Colonic mucosa (tissue), 4 donors: Measurements from ENCODE around the gene FCRL6. TPM values are rescaled to one million over a fixed set of nuclear protein-coding genes. Genes with fewer than 3 reads are reported as not detected.

Experiments
- DNase-seq: peaks from one replicate; pipeline ENCODE4 v3.0.0-alpha.2; 2020
- H3K27ac ChIP-seq: fragments of 200-600 bp; one replicate; pipeline ENCODE4 v1.8.0; 2021
- H3K27me3 ChIP-seq: fragments of 200-600 bp; one replicate; pipeline ENCODE4 v1.8.0; 2021
- H3K36me3 ChIP-seq: fragments of 200-600 bp; one replicate; pipeline ENCODE4 v1.8.0; 2021
- H3K4me1 ChIP-seq: fragments of 200-600 bp; one replicate; pipeline ENCODE4 v1.8.0; 2021; ENCODE audit warnings: mild to moderate bottlenecking
- H3K4me3 ChIP-seq: fragments of 200-600 bp; one replicate; pipeline ENCODE4 v1.8.0; 2021
- H3K9ac ChIP-seq, 2 donors: one replicate each; pipeline ENCODE4 v1.7.0; 2013; ENCODE audit warnings: control low read depth in 2 of 2, low read depth in 2 of 2, low read length in 2 of 2
- H3K9me3 ChIP-seq: fragments of 200-600 bp; one replicate; pipeline ENCODE4 v1.8.0; 2021
- intact Hi-C: fragments of 100-400 bp; cut with DNase I; formaldehyde crosslinking; loops from one replicate; pipeline ENCODE4 v1.14.1; 2022
- total RNA-seq, 2 donors: library from RNA; stranded (reverse); fragmentation: NEBNext Ultra II Directional in 1 of 2; extraction: Animal tissue kit (Norgen Biotek cat#: 25700) in 1 of 2; gene quantifications; one replicate each; pipeline ENCODE4 v1.2.1, GENCODE V29; 2021
- TF ChIP-seq, protein P1 (sequence below): fragments of 200-600 bp; IDR thresholded peaks from one replicate; pipeline ENCODE4 v1.8.0; 2022; ENCODE audit warnings: antibody characterized with exemption, mild to moderate bottlenecking
- donor health status: healthy.
- donor health status: DM: no; HTN: no; CAD: no.
- donor health status: DM: no; HTN: no; CAD: no.

The FCRL6 gene
- total RNA-seq, 2 donors from 2014 or later, result not detected

DNA sequence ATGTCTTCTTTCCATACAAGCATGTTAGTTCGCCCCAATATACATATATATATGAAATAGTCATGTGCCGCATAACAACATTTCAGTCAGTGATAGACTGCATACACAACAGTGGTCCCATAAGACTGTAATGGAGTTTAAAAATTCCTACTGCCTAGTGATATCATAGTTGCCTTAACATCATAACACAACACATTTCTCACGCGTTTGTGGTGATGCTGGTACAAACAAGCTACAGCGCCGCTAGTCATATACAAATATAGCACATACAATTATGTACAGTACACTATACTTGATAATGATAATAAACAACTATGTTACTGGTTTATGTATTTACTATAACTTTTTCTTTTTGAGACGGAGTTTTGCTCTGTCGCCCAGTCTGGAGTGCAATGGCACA is 13.8 kb downstream of the FCRL6 start:
- Histone ChIP-seq H3K36me3 (no peaks in the 10 kb centered on the region), H3K9me3 (no peaks in the 10 kb centered on the region), H3K27me3 (no peaks in the 10 kb centered on the region), H3K27ac (no peak overlapping the region), H3K4me1 (no peaks in the 10 kb centered on the region), H3K9ac (no peak overlapping the region), H3K4me3 (no peak overlapping the region)
- intact Hi-C loops, result no loop called here
- no peak for DNase-seq
- TF ChIP-seq, protein P1, sequence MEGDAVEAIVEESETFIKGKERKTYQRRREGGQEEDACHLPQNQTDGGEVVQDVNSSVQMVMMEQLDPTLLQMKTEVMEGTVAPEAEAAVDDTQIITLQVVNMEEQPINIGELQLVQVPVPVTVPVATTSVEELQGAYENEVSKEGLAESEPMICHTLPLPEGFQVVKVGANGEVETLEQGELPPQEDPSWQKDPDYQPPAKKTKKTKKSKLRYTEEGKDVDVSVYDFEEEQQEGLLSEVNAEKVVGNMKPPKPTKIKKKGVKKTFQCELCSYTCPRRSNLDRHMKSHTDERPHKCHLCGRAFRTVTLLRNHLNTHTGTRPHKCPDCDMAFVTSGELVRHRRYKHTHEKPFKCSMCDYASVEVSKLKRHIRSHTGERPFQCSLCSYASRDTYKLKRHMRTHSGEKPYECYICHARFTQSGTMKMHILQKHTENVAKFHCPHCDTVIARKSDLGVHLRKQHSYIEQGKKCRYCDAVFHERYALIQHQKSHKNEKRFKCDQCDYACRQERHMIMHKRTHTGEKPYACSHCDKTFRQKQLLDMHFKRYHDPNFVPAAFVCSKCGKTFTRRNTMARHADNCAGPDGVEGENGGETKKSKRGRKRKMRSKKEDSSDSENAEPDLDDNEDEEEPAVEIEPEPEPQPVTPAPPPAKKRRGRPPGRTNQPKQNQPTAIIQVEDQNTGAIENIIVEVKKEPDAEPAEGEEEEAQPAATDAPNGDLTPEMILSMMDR, result no peak

GRCh38 chr1:159817276-159818041 is 15.3 kb downstream of the FCRL6 start:
- no peaks in the 10 kb centered on the region for H3K27me3 ChIP-seq
- H3K9me3 ChIP-seq, result no peaks in the 10 kb centered on the region
- H3K4me1 ChIP-seq, result no peaks in the 10 kb centered on the region
- H3K4me3 ChIP-seq, result no peak overlapping the region
- TF ChIP-seq, protein P1, result no peak
- no peaks in the 10 kb centered on the region for H3K36me3 ChIP-seq
- no peak overlapping the region for H3K9ac ChIP-seq
- intact Hi-C loops, result no loop called here
- H3K27ac ChIP-seq, result peak overlapping the region; percentile 50
- DNase-seq, result no peak

- TF ChIP-seq, protein P1, result no peak
- Histone ChIP-seq H3K36me3 (no peaks in the 10 kb centered on the region), H3K27me3 (no peaks in the 10 kb centered on the region), H3K4me1 (no peaks in the 10 kb centered on the region), H3K27ac (no peak overlapping the region), H3K9me3 (no peaks in the 10 kb centered on the region), H3K9ac (no peak overlapping the region), H3K4me3 (no peak overlapping the region)
- intact Hi-C loops, result loop anchor here (5.0 kb wide), 1 partner anchor 51 kb away; no protein-coding TSS in a partner anchor
- no peak for DNase-seq
Measured at GRCh38 chr1:159821171-159821867, 19.2 kb downstream of the FCRL6 start.

- Histone ChIP-seq H3K27me3 (no peaks in the 10 kb centered on the region), H3K9ac (no peak overlapping the region), H3K4me1 (no peaks in the 10 kb centered on the region), H3K4me3 (no peak overlapping the region), H3K36me3 (no peaks in the 10 kb centered on the region), H3K9me3 (no peaks in the 10 kb centered on the region), H3K27ac (no peak overlapping the region)
- intact Hi-C loops, result loop anchor here (5.0 kb wide), 1 partner anchor 49 kb away; no protein-coding TSS in a partner anchor
- TF ChIP-seq, protein P1, result no peak
- DNase-seq, result no peak
Measured at GRCh38 chr1:159823406-159823805, 21.2 kb downstream of the FCRL6 start.

GRCh38 chr1:159825564-159825963 is 23.4 kb downstream of the FCRL6 start:
- Histone ChIP-seq H3K27me3 (no peaks in the 10 kb centered on the region), H3K27ac (no peak overlapping the region), H3K9ac (no peak overlapping the region), H3K9me3 (no peaks in the 10 kb centered on the region), H3K4me1 (no peaks in the 10 kb centered on the region), H3K4me3 (no peak overlapping the region), H3K36me3 (no peaks in the 10 kb centered on the region)
- TF ChIP-seq, protein P1, result no peak
- intact Hi-C loops, result no loop called here
- no peak for DNase-seq
